Measurements from ENCODE around the gene LRRC4.

Gene LRRC4

GRCh38 chr7:128059143-128059988 lies 28.1 kb upstream of the LRRC4 start:
- no peak for DNase-seq (ENCODE audit: low read depth, low spot score)

- no peak for DNase-seq (ENCODE audit: low read depth, low spot score)
Measured at GRCh38 chr7:128057909-128058308, 26.7 kb upstream of the LRRC4 start.

DNA sequence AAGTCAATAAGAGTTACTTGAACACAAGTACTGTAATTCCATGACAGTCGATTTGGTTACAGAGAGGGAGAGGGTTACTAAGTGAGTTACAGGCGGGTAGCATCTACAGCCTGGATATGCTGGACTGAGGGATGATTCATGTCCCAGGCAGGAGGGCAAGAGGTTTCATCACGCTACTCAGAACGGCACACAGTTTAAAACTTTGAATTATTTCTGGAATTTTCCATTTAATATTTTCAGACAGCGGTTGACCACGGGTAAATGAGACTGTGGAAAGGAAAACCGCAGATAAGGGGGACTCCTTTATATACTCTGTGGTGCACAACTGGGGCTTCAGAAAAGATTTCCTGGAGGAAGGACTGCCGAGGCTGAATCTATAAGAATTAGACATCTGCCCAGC lies 25.7 kb upstream of the LRRC4 start:
- no peak for DNase-seq (ENCODE audit: low read depth, low spot score)

DNA sequence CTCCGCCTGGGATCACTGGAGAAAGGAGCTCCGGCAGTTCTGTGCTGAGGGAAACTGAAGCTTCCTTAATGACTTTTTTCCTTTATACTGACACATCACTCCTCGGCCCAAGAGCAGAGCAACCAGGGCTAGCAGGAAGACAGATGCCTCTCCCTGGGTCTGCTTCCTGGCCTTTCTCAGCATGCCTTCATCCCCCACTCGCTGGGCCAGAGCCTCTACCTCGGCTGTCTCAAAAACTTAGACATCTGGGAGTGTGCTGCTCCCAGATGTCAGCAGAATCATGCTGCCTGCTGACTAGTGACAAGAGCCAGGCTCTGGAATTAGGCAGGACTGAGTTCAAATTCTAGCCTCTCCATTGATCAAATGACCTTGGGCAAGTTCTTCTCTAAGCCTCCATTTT lies 24.4 kb upstream of the LRRC4 start:
- no peak for DNase-seq (ENCODE audit: low read depth, low spot score)

DNA sequence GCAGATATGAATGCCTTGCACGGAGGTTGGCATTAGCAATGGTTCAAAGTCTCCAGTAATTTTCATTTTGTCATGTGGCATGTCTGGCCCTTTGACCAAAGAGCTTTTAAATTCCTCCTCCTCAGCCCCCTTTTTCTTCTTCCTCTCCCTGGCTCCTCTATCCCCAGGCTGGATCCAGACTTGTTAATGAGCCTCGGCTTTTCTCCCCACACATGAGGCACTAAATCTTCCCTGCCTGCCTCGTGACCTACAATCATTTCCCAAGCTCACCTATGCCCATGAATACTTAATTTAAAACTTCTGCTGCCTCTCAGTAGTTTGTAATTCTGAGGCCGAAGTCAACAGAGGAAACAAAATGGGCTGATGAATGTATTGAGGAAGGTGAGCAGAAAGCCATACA lies 23.3 kb upstream of the LRRC4 start:
- DNase-seq (ENCODE audit: low read depth, low spot score), result no peak

- no peak for DNase-seq (ENCODE audit: low read depth, low spot score)
Measured at GRCh38 chr7:128053991-128054390, 22.8 kb upstream of the LRRC4 start.

DNA sequence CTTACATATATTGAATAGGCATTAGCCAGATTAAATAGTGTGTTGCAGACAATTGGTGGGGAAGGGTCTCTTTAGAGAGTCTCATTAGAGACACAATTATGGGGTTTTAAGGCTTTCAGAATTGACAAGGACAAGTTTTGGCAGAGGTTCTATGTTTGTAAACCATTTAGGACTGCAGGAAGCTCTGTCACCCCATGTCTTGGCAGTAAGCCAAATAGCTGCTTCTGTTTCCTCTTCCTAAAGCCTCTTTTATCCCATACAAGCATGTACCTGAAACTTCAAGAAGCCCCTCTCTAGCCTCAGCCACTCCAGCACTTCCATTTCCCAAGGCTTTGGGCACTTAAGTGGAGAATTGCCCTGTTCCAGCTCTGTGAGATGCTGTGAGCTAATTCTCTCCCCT lies 21.8 kb upstream of the LRRC4 start:
- DNase-seq (ENCODE audit: low read depth, low spot score), result no peak

DNA sequence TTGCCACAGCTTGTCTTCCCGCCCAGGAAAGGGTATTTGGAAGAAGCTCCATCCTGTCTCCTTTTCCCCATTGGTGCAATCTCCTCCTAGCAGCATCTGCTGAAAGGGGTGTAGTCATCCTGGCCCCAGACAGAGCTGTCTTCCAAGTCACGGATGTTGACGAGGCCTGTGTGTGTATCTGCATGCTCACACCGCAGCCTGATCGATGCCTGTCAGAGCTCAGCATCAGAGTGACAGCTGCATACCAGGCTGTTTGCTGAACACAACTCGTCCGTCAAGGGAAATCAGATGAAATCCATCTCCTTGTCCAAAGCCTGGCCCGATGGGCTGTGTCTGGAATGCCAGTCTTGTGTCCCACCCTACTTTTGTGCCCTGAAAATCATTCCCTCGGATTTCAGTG lies 21.2 kb upstream of the LRRC4 start:
- no peak for DNase-seq (ENCODE audit: low read depth, low spot score)

DNA sequence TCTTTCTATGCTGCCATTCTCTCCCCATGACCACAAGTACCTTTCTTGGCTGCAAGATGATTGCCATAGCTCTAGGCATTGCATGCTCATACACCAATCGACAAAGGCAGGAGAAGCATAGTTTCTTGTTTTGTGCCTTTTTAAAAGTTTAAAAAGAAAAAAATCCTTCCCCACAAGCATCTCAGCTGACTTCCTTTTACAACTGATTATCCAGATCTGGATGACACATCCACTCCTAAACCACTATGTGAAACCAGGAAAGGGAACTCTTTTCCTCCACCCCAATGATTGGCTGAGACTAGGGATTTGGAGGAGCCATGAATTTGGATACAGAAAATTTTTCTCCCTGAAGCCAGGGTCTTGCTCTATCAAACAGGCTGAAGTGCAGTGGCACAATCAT lies 14.5 kb upstream of the LRRC4 start:
- DNase-seq (ENCODE audit: low read depth, low spot score), result no peak

DNA sequence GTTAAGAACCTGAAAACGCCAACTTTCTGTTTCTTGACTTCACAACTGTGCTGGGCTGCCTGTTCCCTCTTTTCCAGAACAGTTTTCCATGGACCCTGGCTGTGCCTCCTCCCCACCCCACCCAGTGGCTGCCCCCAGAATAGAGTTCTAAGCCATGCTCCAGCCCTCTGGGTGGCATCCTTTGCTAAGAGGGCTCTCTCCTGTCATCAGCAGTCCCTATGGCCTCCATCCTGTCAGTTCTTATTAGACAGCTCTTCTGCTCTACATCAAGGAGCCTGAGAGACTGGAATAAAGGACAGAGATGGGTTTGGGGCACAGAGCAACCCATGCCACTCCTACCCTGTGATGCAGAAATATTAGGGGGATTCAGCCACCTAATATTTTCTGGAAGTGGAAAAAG lies 13.9 kb upstream of the LRRC4 start:
- DNase-seq (ENCODE audit: low read depth, low spot score), result no peak

DNA sequence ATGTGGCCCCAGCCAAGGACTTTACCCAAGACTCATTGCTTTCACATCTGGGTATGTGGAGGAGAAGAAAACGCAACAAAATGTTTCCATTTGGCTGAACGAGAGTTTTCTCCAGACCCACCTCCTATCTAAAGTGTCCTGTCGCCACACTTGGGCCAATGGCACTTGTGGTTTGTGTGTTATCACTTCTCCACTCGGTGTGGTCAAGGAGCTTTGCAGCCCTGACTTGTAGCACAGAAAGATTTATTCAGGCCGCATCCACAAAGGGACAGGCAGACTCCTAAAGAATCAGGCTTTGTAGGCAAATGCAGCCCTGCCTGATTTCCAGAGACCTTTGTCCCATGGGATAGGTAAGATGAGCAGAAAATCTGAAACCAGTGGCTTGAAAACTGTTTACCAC lies 12.8 kb upstream of the LRRC4 start:
- no peak for DNase-seq (ENCODE audit: low read depth, low spot score)

- no peak for DNase-seq (ENCODE audit: low read depth, low spot score)
Measured at GRCh38 chr7:128042012-128042411, 10.8 kb upstream of the LRRC4 start.

- DNase-seq (ENCODE audit: low read depth, low spot score), result no peak
Measured at GRCh38 chr7:128041203-128041602, 10.0 kb upstream of the LRRC4 start.

GRCh38 chr7:128040205-128040604 lies 9.0 kb upstream of the LRRC4 start:
- no peak for DNase-seq (ENCODE audit: low read depth, low spot score)

- no peak for DNase-seq (ENCODE audit: low read depth, low spot score)
Measured at GRCh38 chr7:128039544-128039953, 8.3 kb upstream of the LRRC4 start.

- DNase-seq (ENCODE audit: low read depth, low spot score), result no peak
Measured at GRCh38 chr7:128037880-128038619, 6.8 kb upstream of the LRRC4 start.

DNA sequence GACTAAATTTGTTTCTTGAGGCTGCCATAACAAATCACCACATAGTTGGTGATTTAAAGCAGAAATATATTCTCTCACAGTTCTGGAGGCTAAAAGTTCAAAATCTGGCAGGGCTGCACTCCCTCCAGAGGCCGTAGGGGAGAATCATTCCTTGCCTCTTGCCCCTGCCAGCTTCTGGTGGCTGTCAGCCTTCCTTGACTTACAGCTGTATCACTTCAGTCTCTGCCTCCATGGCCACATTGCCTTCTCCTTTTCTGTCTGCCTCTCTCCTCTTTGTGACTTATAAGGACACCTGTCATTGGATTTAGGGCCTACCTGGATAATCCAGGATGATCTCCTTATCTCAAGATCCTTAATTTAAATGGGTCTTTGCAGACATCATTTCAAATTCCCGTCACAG lies 5.8 kb upstream of the LRRC4 start:
- DNase-seq (ENCODE audit: low read depth, low spot score), result no peak

- no peak for DNase-seq (ENCODE audit: low read depth, low spot score)
Measured at GRCh38 chr7:128036226-128036940, 5.1 kb upstream of the LRRC4 start.

GRCh38 chr7:128035712-128036111 lies 4.5 kb upstream of the LRRC4 start:
- DNase-seq (ENCODE audit: low read depth, low spot score), result no peak

- no peak for DNase-seq (ENCODE audit: low read depth, low spot score)
Measured at GRCh38 chr7:128034825-128035224, 3.6 kb upstream of the LRRC4 start.

- no peak for DNase-seq (ENCODE audit: low read depth, low spot score)
Measured at GRCh38 chr7:128033246-128033645, 2.0 kb upstream of the LRRC4 start.

GRCh38 chr7:128032605-128033235 lies 1.5 kb upstream of the LRRC4 start:
- no peak for DNase-seq (ENCODE audit: low read depth, low spot score)
